SK-N-MC (cell line): Measurements from ENCODE around the gene TM4SF1.

Experiments
- EZH2 ChIP-seq: fragments of 200-600 bp; sonication (generic); IDR thresholded peaks from one replicate; pipeline ENCODE4 v1.6.1; 2017; ENCODE audit warnings: antibody characterized with exemption
- POLR2AphosphoS5 ChIP-seq: IDR thresholded peaks from 2 replicates; pipeline ENCODE4 v1.6.1; 2012; ENCODE audit warnings: mild to moderate bottlenecking, low read depth, low read length, borderline replicate concordance

- TF ChIP-seq EZH2: no peak
- no peak for TF ChIP-seq POLR2AphosphoS5
These were observed 37.0 kb downstream of the TM4SF1 start for GRCh38 chr3:149340310-149340933.
